ENCODE data around the gene HMGN1. TPM values are rescaled to one million over a fixed set of nuclear protein-coding genes. Genes with fewer than 3 reads are reported as not detected.

HMGN1 gene
- 10 to 100 TPM; 34.6 to 71.6 (median 63.9) TPM for total RNA-seq
- long read RNA-seq, transcript HMGN1-204 (6 exons, 1,383 nt): major isoform, 13 of 19 reads
- long read RNA-seq, partial matches to known transcripts: 5 of 19 reads
- long read RNA-seq, other reads (novel, unspliced or antisense): 1 of 19 reads

- Histone ChIP-seq H3K4me1 (peaks cover 0 to 8% (median 3%) of the 10 kb centered on the region in 4 donors), H3K4me3 (peak within 1 kb of the TSS; percentile 67 to 82 (median 70)), H3K36me3 (peaks cover 0 to 16% (median 4%) of the 10 kb centered on the region in 4 donors), H3K9me3 (no peaks in the 10 kb centered on the region), H3K27ac (peak within 1 kb of the TSS; percentile 74 to 91 (median 84)), H3K27me3 (no peaks in the 10 kb centered on the region)
- DNase-seq: peak; percentile 84 to 90 (median 89)
- 0% methylated on average over 15 of the region's 116 CpGs for WGBS (ENCODE audit: insufficient coverage, low coverage, low lambda C conversion rate, missing lambda C conversion rate)
- ATAC-seq: peak; percentile 40 to 71 (median 66)
- TF ChIP-seq CTCF (IDR thresholded peaks at IDR 0.05) (no peak), POLR2A (IDR thresholded peaks at IDR 0.05) (peak; percentile 83)
- intact Hi-C loops (cut with DNase I): no loop called here
Observed at GRCh38 chr21:39348355-39349210, at the start of gene HMGN1. HMGN1 (minus strand) TSS chr21:39349088; CDS start chr21:39348917, 171 bp downstream.

- DNase-seq: no peak
- Histone ChIP-seq H3K27ac (no peak overlapping the region), H3K9me3 (no peaks in the 10 kb centered on the region), H3K4me1 (no peaks in the 10 kb centered on the region), H3K4me3 (no peak overlapping the region), H3K27me3 (no peaks in the 10 kb centered on the region), H3K36me3 (peaks cover 0 to 20% (median 4%) of the 10 kb centered on the region in 4 donors)
- TF ChIP-seq CTCF (IDR thresholded peaks at IDR 0.05): no peak
- no peak for TF ChIP-seq POLR2A (IDR thresholded peaks at IDR 0.05)
- 48% methylated on average over 3 of the region's 11 CpGs for WGBS (ENCODE audit: insufficient coverage, low coverage, low lambda C conversion rate, missing lambda C conversion rate)
- ATAC-seq: no peak
- intact Hi-C loops (cut with DNase I): no loop called here
Observed at GRCh38 chr21:39397646-39398385, 48.9 kb upstream of the HMGN1 start.

- intact Hi-C loops (cut with DNase I): no loop called here
- 95% methylated on average over 4 of the region's 7 CpGs for WGBS (ENCODE audit: insufficient coverage, low coverage, low lambda C conversion rate, missing lambda C conversion rate)
Observed at GRCh38 chr21:39392981-39393380, 44.1 kb upstream of the HMGN1 start.

More at GRCh38 chr21:39392981-39393380, 44.1 kb upstream of the HMGN1 start:
- H3K4me1 ChIP-seq: peaks cover 0 to 7% (median 1%) of the 10 kb centered on the region in 4 donors
- ATAC-seq (no peak), DNase-seq (no peak)
- no peak overlapping the region for H3K27ac ChIP-seq
- H3K9me3 ChIP-seq: no peaks in the 10 kb centered on the region
- no peak overlapping the region for H3K4me3 ChIP-seq
- TF ChIP-seq CTCF (IDR thresholded peaks at IDR 0.05): no peak
- H3K27me3 ChIP-seq: no peaks in the 10 kb centered on the region
- H3K36me3 ChIP-seq: peaks cover 0 to 41% (median 5%) of the 10 kb centered on the region in 4 donors

All from right lobe of liver (tissue), 6 donors.